Mucosa of rectum (tissue), 2 donors: ENCODE results near the gene SLC51A.

ENCODE experiments used
- H3K27ac ChIP-seq, 2 donors: one replicate each; pipeline ENCODE4 v1.7.0; 2013; ENCODE audit warnings: inconsistent platforms in 2 of 2, low read depth in 2 of 2, low read length in 2 of 2
- H3K27me3 ChIP-seq, 2 donors: one replicate each; pipeline ENCODE4 v1.7.0; 2013; ENCODE audit warnings: low read length in 2 of 2; ENCODE audit not compliant: control insufficient read depth in 2 of 2, insufficient read depth in 2 of 2
- H3K36me3 ChIP-seq, 2 donors: one replicate each; pipeline ENCODE4 v1.7.0; 2013; ENCODE audit warnings: low read length in 2 of 2; ENCODE audit not compliant: control insufficient read depth in 2 of 2, insufficient read depth in 2 of 2
- H3K4me1 ChIP-seq, 2 donors: one replicate each; pipeline ENCODE4 v1.7.0; 2013; ENCODE audit warnings: low read length in 2 of 2, mild to moderate bottlenecking in 1 of 2; ENCODE audit not compliant: control insufficient read depth in 2 of 2, insufficient read depth in 2 of 2
- H3K4me3 ChIP-seq, 2 donors: one replicate each; pipeline ENCODE4 v1.7.0; 2013; ENCODE audit warnings: low read length in 2 of 2
- H3K9ac ChIP-seq, 2 donors: one replicate each; pipeline ENCODE4 v1.7.0; 2013; ENCODE audit warnings: low read length in 2 of 2, low read depth in 1 of 2, mild to moderate bottlenecking in 1 of 2
- H3K9me3 ChIP-seq, 2 donors: one replicate each; pipeline ENCODE4 v1.7.0; 2013; ENCODE audit warnings: low read length in 2 of 2; ENCODE audit not compliant: control insufficient read depth in 2 of 2
- donor health status: healthy.
- donor health status: Normal muscosa, but diverticular disease.

SLC51A gene

GRCh38 chr3:196215493-196216020, 777 bp upstream of the SLC51A start:
- Histone ChIP-seq H3K9me3 (no peaks in the 10 kb centered on the region), H3K4me3 (no peak overlapping the region), H3K4me1 (peaks cover 16 to 22% of the 10 kb centered on the region in 2 donors), H3K27ac (peak overlapping the region in 1 of 2 donors; percentile 70), H3K9ac (no peak overlapping the region), H3K27me3 (no peaks in the 10 kb centered on the region), H3K36me3 (no peaks in the 10 kb centered on the region)

GRCh38 chr3:196216681-196217211, 412 bp downstream of the SLC51A start:
- peak overlapping the region in 1 of 2 donors; percentile 70 for H3K27ac ChIP-seq
- H3K4me1 ChIP-seq = peaks cover 16 to 22% of the 10 kb centered on the region in 2 donors
- peak overlapping the region in 1 of 2 donors; percentile 59 for H3K4me3 ChIP-seq
- no peaks in the 10 kb centered on the region for H3K9me3 ChIP-seq
- no peaks in the 10 kb centered on the region for H3K27me3 ChIP-seq
- no peaks in the 10 kb centered on the region for H3K36me3 ChIP-seq
- no peak overlapping the region for H3K9ac ChIP-seq

- Histone ChIP-seq H3K9me3 (no peaks in the 10 kb centered on the region), H3K4me3 (peak overlapping the region in 1 of 2 donors; percentile 59), H3K36me3 (no peaks in the 10 kb centered on the region), H3K27ac (no peak overlapping the region), H3K4me1 (peaks cover 16 to 22% of the 10 kb centered on the region in 2 donors), H3K27me3 (no peaks in the 10 kb centered on the region), H3K9ac (peak overlapping the region in 1 of 2 donors; percentile 14)
These were observed 1.2 kb downstream of the SLC51A start for GRCh38 chr3:196217307-196218154.

GRCh38 chr3:196218155-196218712, 1.9 kb downstream of the SLC51A start:
- Histone ChIP-seq H3K36me3 (no peaks in the 10 kb centered on the region), H3K27me3 (no peaks in the 10 kb centered on the region), H3K9ac (no peak overlapping the region), H3K27ac (no peak overlapping the region), H3K9me3 (no peaks in the 10 kb centered on the region), H3K4me1 (peaks cover 16 to 22% of the 10 kb centered on the region in 2 donors), H3K4me3 (peak overlapping the region in 1 of 2 donors; percentile 59)

- H3K36me3 ChIP-seq = no peaks in the 10 kb centered on the region
- peaks cover 16 to 22% of the 10 kb centered on the region in 2 donors for H3K4me1 ChIP-seq
- no peak overlapping the region for H3K9ac ChIP-seq
- H3K27me3 ChIP-seq = no peaks in the 10 kb centered on the region
- H3K9me3 ChIP-seq = no peaks in the 10 kb centered on the region
- peak overlapping the region; percentile 61 to 78 for H3K4me3 ChIP-seq
- H3K27ac ChIP-seq = peak overlapping the region in 1 of 2 donors; percentile 56
These were observed 3.0 kb downstream of the SLC51A start for GRCh38 chr3:196219194-196219969.

- H3K9ac ChIP-seq = no peak overlapping the region
These were observed 3.6 kb downstream of the SLC51A start for GRCh38 chr3:196219970-196220311.

GRCh38 chr3:196220587-196220986, 4.3 kb downstream of the SLC51A start:
- Histone ChIP-seq H3K9me3 (no peaks in the 10 kb centered on the region), H3K4me1 (peaks cover 16 to 22% of the 10 kb centered on the region in 2 donors), H3K9ac (no peak overlapping the region), H3K27me3 (no peaks in the 10 kb centered on the region), H3K36me3 (no peaks in the 10 kb centered on the region), H3K27ac (no peak overlapping the region), H3K4me3 (no peak overlapping the region)

More at GRCh38 chr3:196219970-196220311, 3.6 kb downstream of the SLC51A start:
- peaks cover 16 to 22% of the 10 kb centered on the region in 2 donors for H3K4me1 ChIP-seq
- peak overlapping the region in 1 of 2 donors; percentile 56 for H3K27ac ChIP-seq
- no peaks in the 10 kb centered on the region for H3K9me3 ChIP-seq
- no peaks in the 10 kb centered on the region for H3K27me3 ChIP-seq
- peak overlapping the region in 1 of 2 donors; percentile 78 for H3K4me3 ChIP-seq
- H3K36me3 ChIP-seq = no peaks in the 10 kb centered on the region

GRCh38 chr3:196220991-196221390, 4.7 kb downstream of the SLC51A start:
- Histone ChIP-seq H3K4me1 (peaks cover 16 to 22% of the 10 kb centered on the region in 2 donors), H3K4me3 (no peak overlapping the region), H3K9me3 (no peaks in the 10 kb centered on the region), H3K27ac (no peak overlapping the region), H3K27me3 (no peaks in the 10 kb centered on the region), H3K9ac (no peak overlapping the region), H3K36me3 (no peaks in the 10 kb centered on the region)

- Histone ChIP-seq H3K27me3 (no peaks in the 10 kb centered on the region), H3K4me1 (peaks cover 12 to 14% of the 10 kb centered on the region in 2 donors), H3K9me3 (no peaks in the 10 kb centered on the region), H3K4me3 (no peak overlapping the region), H3K36me3 (peaks cover 0 to 2% of the 10 kb centered on the region in 2 donors), H3K27ac (no peak overlapping the region), H3K9ac (no peak overlapping the region)
These were observed 6.7 kb downstream of the SLC51A start for GRCh38 chr3:196222876-196223595.
